GM18502 (cell line): ENCODE data around the gene SYNC.
"Not testable (repeated sequence)": the region's sequence is repeated elsewhere in the genome, so short reads cannot be mapped to it uniquely, and the experiment has no call there.

Experiments
- ATAC-seq: cut with Tn5 transposase; IDR thresholded peaks from one replicate; pipeline ENCODE4 v1.9.1; 2021; ENCODE audit warnings: mild to moderate bottlenecking; ENCODE audit not compliant: unreplicated experiment, poor library complexity

SYNC gene

DNA sequence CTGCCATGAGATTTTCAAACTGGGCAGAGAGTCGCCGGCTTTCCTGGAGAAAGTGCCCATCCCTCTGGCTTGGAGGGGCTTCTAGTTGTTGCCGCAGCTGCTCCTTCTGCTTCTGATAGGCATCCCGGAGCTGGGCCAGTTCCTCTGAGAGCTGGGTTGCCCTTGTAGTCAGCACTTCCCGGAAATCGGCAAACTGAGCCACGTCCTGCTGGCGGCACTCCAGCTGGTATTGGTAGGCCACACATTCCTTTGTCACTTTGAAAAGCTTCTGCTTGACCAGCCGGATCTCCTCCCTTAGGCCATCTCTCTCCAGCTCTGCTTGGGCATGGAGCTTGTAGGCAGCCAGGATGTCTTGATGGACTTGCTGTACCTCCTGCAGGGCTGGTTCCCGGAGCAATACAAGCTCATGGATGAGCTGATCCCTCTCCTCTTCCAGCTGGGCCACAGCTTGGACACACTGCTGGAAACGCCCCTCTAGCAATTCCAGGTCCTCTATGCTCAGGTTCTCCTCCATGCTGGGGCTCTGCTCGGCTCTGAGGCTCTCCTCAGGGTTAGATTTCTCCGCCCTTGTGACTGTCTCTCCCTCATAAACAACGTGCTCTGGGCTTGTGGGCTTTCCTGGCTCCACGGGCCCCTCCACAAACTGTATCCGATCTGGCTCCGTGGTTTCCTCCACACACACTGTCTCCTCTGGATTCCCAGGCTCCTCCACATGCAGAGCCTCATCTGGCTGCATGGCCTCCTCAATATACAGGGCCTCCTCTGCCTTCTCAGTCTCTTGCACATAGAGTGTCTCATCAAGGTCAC, 7.3 kb downstream of the SYNC start:
- no peak for ATAC-seq

DNA sequence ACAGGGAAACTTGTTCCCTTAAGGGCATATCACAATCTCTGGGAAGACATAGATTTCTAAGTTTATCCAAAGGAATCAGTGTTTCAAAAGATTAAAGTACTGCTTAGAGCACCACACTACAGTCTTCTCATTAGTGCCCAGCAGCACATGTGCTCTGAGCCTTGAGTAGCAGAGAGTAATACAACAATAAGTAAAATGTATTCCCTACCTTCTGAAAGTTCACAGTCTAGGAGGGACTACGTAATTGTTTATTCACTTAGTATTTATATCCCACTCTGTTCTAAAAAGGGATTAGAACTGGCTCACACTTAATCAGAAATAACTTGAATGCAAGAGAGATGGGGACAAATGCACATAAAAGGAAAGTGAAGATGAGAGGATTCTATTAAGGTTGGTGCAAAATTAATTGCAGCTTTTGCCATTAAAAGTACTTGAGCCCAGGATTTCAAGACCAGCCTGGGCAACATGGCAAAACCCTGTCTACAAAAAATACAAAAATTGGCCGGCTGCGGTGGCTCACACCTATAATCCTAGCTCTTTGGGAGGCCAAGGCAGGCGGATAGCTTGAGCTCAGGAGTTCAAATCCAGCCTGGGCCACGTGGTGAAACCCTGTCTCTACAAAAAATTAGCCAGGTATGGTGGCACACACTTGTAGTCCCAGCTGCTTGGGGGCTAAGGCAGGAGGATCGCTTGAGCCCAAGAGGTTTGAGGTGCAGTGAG, 9.0 kb downstream of the SYNC start:
- no peak for ATAC-seq

DNA sequence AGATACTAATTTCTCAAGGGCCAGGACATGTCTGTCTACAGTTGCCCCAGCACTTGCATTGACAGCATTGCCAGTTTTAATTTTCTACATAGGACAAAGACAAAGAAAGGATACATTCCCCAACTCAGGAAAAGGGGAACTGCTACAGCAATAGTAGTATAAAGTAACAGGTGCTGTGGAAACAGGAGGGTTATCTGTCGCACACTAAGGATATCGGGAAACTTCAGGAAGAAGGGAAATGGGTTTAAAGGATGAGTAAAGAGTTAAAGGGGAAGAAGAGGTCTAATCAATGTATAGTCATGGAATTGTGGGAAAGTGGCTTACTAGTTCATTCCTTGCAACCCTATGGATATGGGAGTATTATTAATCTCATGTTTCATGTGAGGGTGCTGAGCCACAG, 16.2 kb downstream of the SYNC start:
- ATAC-seq = no peak

DNA sequence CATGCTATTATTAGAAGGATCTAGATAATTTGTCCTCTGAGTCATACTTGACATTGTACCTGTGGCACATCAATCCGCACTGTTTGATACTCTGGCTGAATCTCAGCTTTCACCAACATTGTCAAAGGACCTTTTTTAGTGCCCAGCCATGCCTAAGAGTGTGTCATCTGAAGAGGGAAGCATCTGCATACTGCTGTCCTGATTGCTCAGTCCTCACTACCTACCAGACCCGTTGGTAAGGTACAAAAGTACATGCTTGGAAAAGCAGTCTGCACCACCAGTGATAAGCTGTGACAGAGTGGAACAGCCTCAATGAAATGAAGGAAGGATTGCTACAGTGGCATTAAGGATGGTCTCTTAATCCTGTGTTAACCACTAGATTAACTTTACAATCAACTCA, 17.1 kb downstream of the SYNC start:
- no peak for ATAC-seq

DNA sequence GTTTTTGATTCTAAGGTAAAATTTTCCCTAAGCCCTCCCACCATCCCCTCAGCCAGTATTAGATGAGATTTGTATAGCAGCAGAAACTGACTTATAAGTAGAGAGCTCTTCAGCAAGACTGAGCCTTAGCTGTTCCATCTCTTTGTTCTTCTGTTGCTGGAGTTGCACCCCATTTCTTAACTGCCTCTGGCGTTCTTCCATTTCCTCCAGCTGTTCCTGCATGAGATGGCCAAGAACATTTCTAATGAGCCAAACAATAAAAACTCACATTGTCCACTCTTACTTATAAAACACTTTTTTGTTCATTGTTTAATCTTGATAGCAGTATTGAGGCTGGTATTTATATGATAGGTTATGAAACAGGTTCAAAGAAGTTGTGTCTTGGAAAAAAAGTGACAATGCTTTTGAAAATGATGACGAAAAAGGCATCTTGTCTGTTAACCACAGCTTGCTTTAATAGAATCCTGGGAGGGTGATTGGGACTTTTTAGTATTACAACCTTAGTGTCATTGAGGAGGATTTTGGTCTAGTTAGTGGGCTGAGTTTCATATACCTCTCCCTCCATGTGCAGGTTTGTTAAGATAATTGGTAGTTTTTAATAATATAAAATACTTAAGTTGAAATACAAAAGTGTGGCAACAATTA, 18.3 kb downstream of the SYNC start:
- no peak for ATAC-seq

DNA sequence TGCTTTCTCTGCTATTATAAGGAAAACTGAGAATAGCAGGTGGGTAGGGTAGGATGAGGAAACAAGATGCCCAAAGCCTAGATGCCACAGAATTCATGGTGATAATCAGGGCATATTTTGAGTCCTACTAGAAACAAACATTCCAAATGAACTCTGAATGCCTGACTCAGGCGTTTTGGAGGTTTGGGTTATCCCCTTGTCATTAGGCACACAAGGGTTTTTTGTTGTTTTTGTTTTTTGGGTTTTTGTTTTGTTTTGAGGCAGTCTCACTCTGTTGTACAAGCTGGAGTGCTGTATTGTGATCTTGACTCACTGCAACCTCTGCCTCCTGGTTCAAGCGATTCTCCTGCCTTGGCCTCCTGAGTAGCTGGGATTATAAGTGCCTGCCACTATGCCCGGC, 19.2 kb downstream of the SYNC start:
- ATAC-seq = no peak

DNA sequence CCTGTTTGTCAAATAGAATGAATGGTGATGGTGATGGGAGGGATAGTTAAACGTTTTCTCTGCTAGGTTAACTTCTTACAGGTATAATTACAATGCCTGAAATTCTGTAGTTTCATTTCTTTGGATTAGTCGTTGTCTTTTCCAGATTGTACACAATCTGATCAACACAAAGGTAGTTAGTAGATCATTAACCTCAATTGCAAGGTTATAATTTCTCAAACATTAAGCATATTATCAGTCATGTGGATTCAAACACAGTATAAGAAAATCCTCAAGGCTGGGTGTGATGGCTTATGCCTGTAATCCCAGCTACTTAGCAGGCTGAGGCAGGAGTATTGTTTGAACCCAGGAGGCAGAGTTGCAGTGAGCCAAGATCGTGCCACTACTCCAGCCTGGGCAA, 20.6 kb downstream of the SYNC start:
- ATAC-seq = no peak

DNA sequence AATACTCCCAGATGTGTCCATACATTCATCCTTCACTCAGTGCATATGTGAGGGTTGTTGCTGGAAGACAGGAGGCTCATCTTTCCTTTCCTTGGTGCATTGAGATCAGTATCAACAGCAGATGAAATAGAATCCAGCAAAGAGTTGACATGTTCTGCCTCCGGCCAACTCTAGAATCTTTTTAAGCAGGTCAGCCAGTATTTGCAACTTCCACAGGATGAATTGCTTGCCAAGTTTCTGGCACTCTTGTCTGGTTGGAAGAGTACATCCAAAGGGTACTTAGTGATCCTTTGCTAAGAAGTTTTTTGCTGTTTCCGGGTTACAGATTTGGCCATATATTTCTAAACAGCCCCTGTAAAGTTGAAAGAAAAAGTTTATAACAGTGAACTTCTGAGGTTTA, 21.1 kb downstream of the SYNC start:
- no peak for ATAC-seq

DNA sequence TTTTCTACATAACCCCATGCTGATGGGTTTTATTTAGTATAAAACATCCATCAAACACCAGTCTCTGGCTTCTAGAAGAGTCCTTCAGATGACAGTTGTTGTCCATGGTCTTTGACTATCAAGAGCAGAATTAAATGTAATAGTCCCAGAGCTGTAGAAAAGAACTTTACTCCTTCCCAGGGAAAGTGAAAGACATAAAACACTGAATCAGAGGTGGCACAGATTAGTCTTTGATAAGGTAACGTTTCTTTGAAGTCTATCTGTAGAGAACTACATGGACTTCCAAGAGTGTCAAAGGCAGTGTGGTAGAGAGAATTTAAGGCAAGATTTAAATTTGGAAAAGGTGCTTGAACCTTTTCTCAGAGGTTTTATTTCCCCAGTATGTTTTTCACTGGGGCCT, 21.9 kb downstream of the SYNC start:
- no peak for ATAC-seq

DNA sequence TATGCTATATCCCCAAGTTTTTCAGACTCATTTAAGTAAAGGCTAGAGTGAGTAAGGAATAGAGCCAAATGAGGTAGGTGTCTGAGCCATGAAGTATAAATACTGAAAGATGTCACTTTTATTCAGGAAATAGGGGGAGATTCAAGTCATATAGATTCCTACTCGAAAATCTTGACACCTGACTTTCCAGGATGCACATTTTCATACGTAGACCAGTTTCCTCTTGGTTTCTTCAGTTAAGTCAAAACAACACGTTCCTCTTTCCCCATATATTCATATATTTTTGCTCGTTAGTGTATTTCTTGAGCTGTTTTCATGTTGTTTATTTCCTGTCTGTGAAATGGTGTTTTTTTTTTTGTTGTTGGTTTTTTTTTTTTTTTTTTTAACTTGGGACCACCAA, 22.6 kb downstream of the SYNC start:
- not testable (repeated sequence) for ATAC-seq

DNA sequence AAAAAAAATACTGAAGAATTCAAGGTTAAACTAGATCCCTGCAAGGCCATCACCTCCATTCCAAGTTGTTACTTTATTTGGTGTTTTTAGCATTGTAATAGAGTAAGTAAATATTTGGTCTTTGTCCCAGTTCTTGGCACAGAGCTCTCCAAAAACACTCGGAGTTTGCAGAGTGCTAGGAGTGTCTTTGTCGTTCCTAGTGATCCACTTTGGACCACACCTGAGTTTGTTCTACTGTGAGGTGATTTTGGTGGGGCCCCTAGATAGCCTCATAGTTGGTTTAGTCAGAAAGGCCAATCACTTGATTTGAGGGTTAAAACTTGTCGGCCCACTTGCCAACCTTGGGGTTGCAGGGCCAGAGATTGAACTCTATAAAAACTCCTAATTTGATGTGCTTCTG, 25.6 kb downstream of the SYNC start:
- ATAC-seq = no peak

DNA sequence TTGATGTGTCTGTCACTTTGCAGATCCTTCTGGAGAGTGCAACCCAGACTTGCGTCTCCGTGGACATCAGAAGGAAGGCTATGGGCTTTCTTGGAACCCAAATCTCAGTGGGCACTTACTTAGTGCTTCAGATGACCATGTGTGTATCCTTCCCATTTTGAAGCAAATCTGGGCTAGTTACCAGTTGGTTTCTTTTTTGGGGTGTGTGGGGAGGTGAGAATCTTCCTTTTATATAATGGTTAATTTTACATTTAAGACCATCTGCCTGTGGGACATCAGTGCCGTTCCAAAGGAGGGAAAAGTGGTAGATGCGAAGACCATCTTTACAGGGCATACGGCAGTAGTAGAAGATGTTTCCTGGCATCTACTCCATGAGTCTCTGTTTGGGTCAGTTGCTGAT, 33.9 kb downstream of the SYNC start:
- not testable (repeated sequence) for ATAC-seq

DNA sequence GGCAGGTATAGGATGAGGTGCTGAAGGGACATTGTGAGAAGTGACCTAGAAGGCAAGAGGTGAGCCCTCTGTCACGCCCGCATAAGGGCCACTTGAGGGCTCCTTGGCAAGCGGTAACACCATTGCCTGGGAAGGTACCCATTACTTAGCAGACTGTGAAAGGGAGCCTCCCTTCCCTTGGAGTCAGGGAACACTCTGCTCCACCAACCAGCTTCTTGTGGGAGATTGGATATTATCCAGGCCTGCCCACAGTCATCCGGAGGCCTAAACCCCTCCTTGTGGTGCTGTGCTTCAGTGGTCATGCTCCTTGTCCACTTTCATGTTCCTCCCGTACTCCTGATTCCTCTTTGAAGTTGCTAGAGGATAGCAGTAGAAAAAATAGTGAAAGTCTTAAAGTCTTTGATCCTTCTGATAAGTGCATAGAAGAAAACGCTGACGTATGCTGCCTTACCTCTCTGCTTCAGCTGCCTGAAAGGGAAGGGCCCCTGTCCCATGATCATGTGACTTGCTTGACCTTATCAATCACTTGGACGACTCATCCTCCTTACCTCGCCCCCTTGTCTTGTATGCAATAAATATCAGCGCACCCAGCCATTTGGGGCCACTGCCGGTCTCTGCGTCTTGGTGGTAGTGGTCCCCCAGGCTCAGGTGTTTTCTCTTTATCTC, 35.5 kb downstream of the SYNC start:
- ATAC-seq = no peak

DNA sequence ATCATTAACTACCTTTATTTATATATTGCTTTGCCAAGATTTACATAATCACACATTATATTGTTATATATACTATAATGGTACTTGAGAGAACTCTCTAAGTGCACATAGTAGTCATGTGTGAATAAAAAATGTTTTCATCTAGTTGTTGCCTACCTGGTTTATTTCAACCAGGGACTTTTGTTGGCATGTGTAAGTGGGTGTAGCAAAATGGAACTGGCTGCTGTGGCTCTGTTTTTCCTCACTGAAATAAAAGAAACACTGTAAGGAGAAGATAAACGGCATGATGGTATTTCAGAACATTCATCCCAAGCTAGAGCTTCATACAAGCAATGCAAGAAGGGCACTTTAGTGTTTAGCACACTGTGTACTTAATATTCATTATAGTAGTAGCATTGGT, 36.7 kb downstream of the SYNC start:
- ATAC-seq = no peak

DNA sequence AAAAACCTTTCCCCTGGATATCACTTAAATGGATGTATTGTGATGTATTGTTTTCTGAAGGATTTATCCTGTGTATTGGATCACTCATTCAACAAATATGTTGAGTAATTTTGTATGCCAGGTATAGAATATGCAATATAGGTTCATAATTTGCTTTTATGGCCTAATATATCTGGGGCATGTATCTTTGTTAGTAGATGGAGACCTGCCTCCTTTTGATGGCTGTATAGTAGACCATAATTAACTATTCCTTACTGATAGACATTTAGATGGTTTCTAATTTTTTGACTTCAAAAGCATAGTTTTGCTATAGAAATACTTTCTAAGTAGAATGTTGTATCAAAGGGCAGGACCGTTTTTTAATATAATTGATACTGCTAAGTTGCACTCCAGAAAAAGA, 43.0 kb downstream of the SYNC start:
- no peak for ATAC-seq

DNA sequence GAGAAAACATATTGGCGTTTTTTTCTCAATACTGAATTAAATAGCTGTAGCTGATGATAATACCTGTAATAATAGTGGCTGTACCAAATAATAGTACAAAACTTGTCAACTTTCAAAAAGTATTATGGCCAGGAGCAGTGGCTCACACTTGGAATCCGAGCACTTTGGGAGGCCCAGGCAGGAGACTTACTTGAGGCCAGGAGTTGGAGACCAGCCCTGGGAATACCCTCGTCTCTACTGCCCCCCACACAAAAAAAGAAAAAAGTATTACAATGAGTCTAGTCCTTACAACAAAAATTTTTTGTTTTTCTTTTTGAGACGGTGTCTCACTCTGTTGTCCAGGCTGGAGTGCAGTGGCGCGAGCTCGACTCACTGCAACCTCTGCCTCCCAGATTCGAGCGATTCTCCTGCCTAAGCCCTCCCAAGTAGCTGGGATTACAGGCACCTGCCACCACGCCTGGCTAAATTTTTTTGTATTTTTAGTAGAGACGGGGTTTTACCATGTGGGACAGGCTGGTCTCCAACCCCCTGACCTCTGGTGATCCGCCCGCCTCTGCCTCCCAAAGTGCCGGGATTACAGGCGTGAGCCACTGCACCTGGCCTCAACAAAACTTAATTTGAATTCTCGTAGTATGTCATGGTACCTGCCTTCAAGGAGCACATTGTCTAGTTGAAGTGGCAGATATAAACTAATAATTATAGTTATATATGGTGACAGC, 50.2 kb downstream of the SYNC start:
- no peak for ATAC-seq

DNA sequence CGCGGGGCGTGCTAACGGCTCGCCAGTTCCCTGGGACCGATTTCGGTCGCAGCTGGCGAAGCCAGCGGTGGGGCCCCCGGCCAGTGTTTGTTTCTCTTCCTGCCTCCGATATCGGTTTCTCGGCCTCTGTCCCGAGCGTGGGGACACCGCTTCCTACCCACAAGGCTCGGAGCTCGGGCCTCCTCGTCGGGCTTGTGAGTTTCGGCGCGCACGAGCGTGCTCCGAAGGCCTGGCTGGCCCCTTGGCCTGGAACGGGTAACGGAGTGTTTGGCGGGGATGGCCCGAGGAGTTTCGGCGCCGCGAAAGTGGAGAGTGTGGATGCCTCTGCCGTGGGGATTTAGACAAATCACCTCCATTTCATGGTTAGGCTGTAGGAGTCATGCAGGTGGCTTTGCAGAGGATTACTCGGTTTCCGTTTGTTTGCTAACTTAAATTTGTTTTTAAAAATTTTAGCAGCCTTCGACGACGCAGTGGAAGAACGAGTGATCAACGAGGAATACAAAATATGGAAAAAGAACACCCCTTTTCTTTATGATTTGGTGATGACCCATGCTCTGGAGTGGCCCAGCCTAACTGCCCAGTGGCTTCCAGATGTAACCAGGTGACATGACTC, 51.0 kb downstream of the SYNC start:
- ATAC-seq = peak; percentile 27

DNA sequence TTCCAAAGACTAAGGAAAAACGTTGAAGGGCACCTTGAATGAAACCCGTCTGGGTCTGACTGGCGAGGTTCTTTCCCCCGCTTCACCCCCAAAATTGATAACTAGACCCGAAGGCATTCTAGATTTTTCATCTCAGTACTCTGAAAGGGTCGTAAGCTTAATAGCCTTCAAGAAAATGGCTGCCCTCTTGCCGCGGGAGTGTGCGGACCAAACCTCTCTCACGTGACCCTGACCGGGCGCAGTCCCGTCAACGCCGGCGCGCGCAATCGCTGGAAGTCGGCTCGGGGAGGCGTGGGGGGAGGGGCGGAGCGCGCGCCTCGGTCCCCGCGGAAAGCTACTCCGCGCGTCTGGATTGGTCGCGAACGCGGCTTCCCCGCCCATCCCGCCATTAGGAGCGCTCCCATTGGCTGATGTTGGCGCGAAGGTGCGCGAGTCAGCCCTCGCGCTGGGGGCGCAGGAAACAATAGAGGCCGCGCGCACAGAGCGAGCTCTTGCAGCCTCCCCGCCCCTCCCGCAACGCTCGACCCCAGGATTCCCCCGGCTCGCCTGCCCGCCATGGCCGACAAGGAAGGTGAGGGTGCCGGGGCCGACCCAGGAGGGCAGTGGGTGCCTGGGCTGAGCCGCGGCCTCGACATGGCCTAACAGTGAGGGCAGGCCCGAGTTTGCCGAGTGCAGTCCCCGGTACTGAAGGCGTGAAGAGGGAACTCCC, 51.7 kb downstream of the SYNC start, which contains the start of gene RBBP4:
Gene RBBP4, plus strand, starts transcription at position 457 of the 709 bp plus-strand sequence. Its CDS starts 99 bp downstream, at position 556.
- peak; percentile 83 for ATAC-seq

DNA sequence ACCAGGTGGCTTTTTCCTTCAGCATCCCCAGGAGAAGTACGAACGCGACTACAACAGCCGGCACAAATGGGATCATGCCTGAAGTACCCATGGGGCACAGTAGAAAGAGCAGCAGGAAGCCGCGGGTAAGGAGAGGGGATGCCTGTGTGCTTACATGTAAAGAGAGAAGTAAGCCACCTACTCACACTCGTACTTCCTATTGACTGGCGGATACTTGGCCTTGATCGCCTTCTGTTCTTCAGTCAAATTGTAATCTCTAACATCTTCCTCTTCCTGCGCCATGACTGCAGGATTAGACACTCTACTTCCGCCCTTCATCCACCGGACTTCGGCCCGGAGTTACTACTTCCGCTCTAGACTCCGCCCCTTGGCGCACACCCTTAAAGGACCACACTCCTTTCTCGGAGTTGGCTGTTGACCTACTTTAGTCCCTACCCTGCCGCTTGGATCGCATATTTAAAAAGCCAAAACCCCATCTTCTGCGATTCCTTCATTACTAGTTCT, 52.3 kb downstream of the SYNC start, which contains the start of gene ZBTB8OS:
Gene ZBTB8OS, minus strand, starts transcription at position 303 of the 504 bp plus-strand sequence. Its CDS starts 21 bp downstream, at position 282.
- peak; percentile 70 for ATAC-seq
